ENCODE measurements around the gene MAP7D1. TPM values are rescaled to one million over a fixed set of nuclear protein-coding genes. Genes with fewer than 3 reads are reported as not detected.

Gene MAP7D1
- total and polyA plus RNA-seq, 2 of the 13 experiments (the other 11 are each of a cell fraction or from before 2014, with no cell fraction given) = 5.6 to 7.2 TPM

GRCh38 chr1:36115200-36115669 lies 40.7 kb upstream of the MAP7D1 start:
- peak overlapping the region; percentile 41; the same call in 1 of the 2 replicates for H3K9ac ChIP-seq (ENCODE audit: insufficient read depth, low read depth, low read length)
- no peak for FAIRE-seq
- H3K36me3 ChIP-seq (replicated peaks in 1 of 2; ENCODE audit: control insufficient read depth in 1 of 2, insufficient read depth in 2 of 2, low read length in 2 of 2) = no peaks in the 10 kb centered on the region
- in situ Hi-C loops (cut with HindIII; ENCODE audit: extremely low pct_ligation_motif_present, low pct_unique_long_range_greater_than_20kb) (no loop called here), intact Hi-C loops (cut with micrococcal nuclease; ENCODE audit: unreplicated experiment) (no loop called here)
- peaks cover 4 to 23% of the 10 kb centered on the region in 2 experiments; a peak in 2 of 5 replicates for H3K27me3 ChIP-seq (ENCODE audit: control insufficient read depth in 1 of 2, insufficient read depth in 2 of 2, low read length in 2 of 2)
- no peaks in the 10 kb centered on the region for H3K79me2 ChIP-seq (ENCODE audit: insufficient read depth, low read length)
- peak overlapping the region; percentile 91 for H3K4me2 ChIP-seq (ENCODE audit: low read depth, low read length)
- no TSS peak for BruUV-seq (replicated peaks)
- H4K20me1 ChIP-seq (ENCODE audit: insufficient read depth, low read length) = no peaks in the 10 kb centered on the region
- H3K4me1 ChIP-seq (ENCODE audit: insufficient read depth, low read length) = peaks cover 41% of the 10 kb centered on the region
- WGBS (ENCODE audit: low lambda C conversion rate) = 5% methylated on average over 4 of the region's 18 CpGs
- CTCF ChIA-PET (ENCODE audit: low intra/inter-chr PET ratio, low total read pairs) = no interaction called here
- H3K4me3 ChIP-seq (replicated peaks in 1 of 3; ENCODE audit: insufficient read depth in 1 of 3, low read depth in 2 of 3, low read length in 3 of 3) = peak overlapping the region; percentile 53 to 69 (median 65)
- H3K9me3 ChIP-seq (ENCODE audit: low read length) = no peaks in the 10 kb centered on the region
- DNase-seq (ENCODE audit: low spot score) = no peak
- H3K27ac ChIP-seq (ENCODE audit: extremely low read length, insufficient read depth, low read length) = no peak overlapping the region
- POLR2A ChIA-PET = interaction anchor here (1.2 to 1.9 kb wide), 4 partner anchors 9 to 191 kb away, joined by 3 to 7 read pairs (median 5); no protein-coding TSS in a partner anchor
- ATAC-seq = peak; percentile 63
- H2AFZ ChIP-seq (ENCODE audit: low read length) = peak overlapping the region; percentile 19
- TF ChIP-seq RAD51 (IDR thresholded peaks at IDR 0.05; ENCODE audit: borderline replicate concordance) (no peak), ZNF121 (CRISPR knock-in tag; IDR thresholded peaks at IDR 0.05) (peak; percentile 58; the same call in 1 of the 2 replicates), HNF4G (IDR thresholded peaks at IDR 0.05; ENCODE audit: borderline replicate concordance, low read depth, low read length) (no peak), HNF4G (CRISPR knock-in tag; IDR thresholded peaks at IDR 0.05; ENCODE audit: borderline replicate concordance, low read depth) (no peak), RORA (CRISPR knock-in tag; IDR thresholded peaks at IDR 0.05) (no peak), ZNF138 (CRISPR knock-in tag; IDR thresholded peaks at IDR 0.05; ENCODE audit: low read depth) (no peak), RBFOX2 (IDR thresholded peaks at IDR 0.05; ENCODE audit: low read depth, low read length) (0 out of 2 replicates have a peak, but pooled peaks have one; percentile 30), ZMYM3 (CRISPR knock-in tag; IDR thresholded peaks at IDR 0.05) (peak; percentile 89), PATZ1 (CRISPR knock-in tag; IDR thresholded peaks at IDR 0.05) (peak; percentile 44), KDM5A (IDR thresholded peaks at IDR 0.05; ENCODE audit: borderline replicate concordance, low read length) (no peak), ZNF597 (CRISPR knock-in tag; IDR thresholded peaks at IDR 0.05) (no peak), CBX5 (CRISPR knock-in tag; IDR thresholded peaks at IDR 0.05; ENCODE audit: borderline replicate concordance) (no peak), ATAD3A (CRISPR knock-in tag; IDR thresholded peaks at IDR 0.05) (no peak), RXRA (CRISPR knock-in tag; IDR thresholded peaks at IDR 0.05) (no peak), SPEN (CRISPR knock-in tag; IDR thresholded peaks at IDR 0.05; ENCODE audit: low read depth) (peak; percentile 35; the same call in 1 of the 2 replicates), U2AF2 (IDR thresholded peaks at IDR 0.05; ENCODE audit: low read depth, low read length) (no peak), ZNF513 (CRISPR knock-in tag; conservative IDR thresholded peaks at IDR 0.05) (no peak), MED1 (CRISPR knock-in tag; IDR thresholded peaks at IDR 0.05) (no peak), TAF1 (CRISPR knock-in tag; IDR thresholded peaks at IDR 0.05) (peak; percentile 16; the same call in 1 of the 2 replicates), ZNF782 (CRISPR knock-in tag; IDR thresholded peaks at IDR 0.05; ENCODE audit: borderline replicate concordance) (no peak)
